ENCODE results near the gene ZNF845. TPM values are rescaled to one million over a fixed set of nuclear protein-coding genes. Genes with fewer than 3 reads are reported as not detected.
A peak's percentile ranks its signal among the peaks of the same experiment; 100 is the strongest.
"Not testable (repeated sequence)": the region's sequence is repeated elsewhere in the genome, so short reads cannot be mapped to it uniquely, and the experiment has no call there.

The ZNF845 gene
- total RNA-seq, 2 donors from 2014 or later, result 6.6 to 6.7 TPM

DNA sequence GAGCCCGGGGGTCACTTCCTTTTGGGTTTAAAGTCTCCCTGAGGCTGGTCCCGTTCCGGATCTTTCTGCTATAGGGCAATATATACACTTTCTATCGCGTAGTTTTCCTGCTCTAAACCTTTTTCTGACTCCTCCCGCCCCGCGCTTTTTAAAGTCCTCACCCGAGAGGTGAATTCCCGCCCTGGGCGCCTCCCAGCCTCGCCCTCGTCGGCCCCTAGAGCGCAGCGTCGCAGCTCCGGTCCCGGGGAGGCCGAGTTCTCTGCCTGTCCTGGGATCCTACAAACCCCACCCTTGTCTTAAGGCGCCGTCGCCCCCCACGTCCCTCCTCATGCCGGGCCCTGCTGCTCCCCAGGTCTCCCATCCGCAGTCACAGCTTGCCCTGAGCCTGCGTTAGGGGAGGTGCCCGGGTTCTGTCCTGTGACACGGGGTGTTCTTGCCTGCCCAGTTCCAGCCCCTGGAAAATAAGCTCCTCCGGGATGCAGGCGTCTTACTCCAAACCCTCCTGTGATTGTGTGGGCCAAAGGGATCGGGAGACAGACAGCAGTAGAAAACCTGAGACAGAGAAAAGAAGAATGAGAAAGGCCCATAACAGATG, 32.4 kb downstream of the ZNF845 start:
- no peak for DNase-seq (ENCODE audit: low spot score)
- intact Hi-C loops (cut with DNase I), result loop anchor here in 1 of 2 donors (2.0 kb wide), 1 partner anchor 27 kb away; no protein-coding TSS in a partner anchor

DNA sequence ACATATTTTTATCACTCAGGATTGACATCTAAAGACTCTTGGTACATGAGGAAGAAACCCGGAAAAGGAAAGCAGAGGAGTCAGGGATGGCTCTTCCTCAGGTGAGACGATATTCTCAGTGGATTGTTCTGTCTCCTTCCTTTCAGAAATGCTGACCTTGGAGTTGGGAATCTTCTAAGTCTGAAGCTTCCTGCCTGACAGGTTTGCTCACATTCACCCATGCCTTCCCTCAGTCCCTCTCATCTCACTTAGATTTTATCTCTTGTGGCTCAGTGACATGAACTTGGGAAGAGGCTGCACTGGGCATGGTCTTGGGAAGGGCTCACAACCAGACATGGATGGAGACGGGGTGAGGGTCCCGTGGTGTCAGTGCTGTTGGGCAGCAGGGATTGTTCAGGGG, 38.6 kb downstream of the ZNF845 start:
- intact Hi-C loops (cut with DNase I), result no loop called here
- no peak for DNase-seq (ENCODE audit: low spot score)

DNA sequence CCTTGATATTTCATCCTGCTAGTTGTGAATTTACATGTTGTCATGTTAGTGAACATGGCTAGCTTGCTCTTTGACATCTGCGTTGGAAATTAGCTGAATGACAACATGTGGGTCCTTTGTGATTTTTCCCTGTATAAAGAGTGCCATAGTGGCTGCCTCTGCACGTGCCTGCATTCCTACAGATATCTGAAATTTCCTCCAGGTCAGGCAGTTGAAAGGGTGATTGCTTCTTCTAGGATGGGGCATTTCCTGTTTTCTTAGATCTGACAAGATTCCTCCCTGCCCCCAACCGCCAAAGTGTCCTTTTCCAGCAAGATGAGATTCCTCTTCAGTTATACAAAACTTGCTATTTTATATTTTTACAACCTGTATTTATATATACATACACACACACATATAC, 40.7 kb downstream of the ZNF845 start:
- intact Hi-C loops (cut with DNase I), result no loop called here

DNA sequence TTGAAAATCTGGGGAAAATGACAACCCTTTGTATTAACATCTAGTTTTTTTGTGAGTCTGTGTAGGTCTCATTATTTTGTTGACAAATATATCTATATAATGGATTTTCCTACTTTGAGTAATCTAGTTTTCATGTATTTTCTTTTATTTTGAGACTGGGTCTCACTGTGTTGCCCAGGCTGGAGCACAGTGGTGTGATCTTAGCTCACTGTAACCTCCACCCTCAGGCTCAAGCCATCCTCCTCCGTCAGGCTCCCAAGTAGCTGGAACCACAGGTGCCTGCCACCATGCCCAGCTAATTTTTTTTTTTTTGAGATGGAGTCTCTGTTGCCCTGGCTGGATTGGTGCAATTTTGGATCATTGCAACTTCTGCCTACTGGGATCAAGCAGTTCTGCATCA, 41.2 kb downstream of the ZNF845 start:
- intact Hi-C loops (cut with DNase I), result no loop called here
- no peak for DNase-seq (ENCODE audit: low spot score)

More for the DNA sequence above, 40.7 kb downstream of the ZNF845 start:
- DNase-seq (ENCODE audit: low spot score), result no peak

DNA sequence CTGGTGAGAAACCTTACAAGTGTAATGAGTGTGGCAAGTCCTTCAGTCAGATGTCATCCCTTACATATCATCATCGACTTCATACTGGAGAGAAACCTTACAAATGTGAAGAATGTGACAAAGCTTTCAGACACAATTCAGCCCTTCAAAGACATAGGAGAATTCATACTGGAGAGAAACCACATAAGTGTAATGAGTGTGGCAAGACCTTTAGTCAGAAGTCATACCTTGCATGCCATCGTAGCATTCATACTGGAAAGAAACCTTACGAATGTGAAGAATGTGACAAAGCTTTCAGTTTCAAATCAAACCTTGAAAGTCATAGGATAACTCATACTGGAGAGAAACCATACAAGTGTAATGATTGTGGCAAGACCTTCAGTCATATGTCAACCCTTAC, 47.8 kb downstream of the ZNF845 start:
- intact Hi-C loops (cut with DNase I), result no loop called here
- no peak for DNase-seq (ENCODE audit: low spot score)

DNA sequence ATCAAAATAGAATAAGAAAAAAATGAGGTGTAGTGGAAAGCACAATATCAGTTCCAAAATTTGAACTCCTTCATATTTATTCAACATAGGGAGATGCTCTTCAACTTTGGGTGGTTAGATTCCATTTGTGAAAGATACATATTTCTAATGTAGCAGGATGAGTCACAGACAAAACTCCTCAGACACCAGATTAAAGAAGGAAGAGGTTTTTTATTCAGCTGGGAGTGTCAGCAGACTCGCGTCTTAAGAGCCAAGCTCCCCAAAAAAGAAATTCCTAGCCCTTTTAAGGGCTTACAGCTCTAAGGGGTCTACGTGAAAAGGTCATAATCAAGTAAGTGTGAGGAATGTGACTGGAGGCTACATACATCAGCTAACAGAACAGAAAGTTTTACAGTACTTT, 54.6 kb downstream of the ZNF845 start:
- intact Hi-C loops (cut with DNase I), result no loop called here
- DNase-seq (ENCODE audit: low spot score), result no peak

DNA sequence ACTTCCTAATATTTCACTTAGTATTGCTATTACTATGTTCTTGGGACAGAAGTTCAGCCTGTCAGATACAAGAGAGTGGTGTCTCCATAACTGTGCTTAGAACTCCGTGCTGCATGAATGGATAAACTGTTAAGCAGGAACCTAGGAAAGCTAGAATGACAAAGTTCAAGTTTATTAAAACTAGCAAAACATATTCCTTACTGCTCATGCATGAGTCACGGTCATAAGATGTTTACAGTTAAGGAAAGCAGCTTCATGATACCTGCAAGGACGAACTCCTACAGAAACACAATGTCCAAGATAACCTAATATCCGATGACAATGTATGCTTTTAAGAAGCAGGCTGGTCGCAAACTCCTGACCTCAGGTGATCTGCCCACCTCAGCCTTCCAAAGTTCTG, 55.4 kb downstream of the ZNF845 start:
- DNase-seq (ENCODE audit: low spot score), result no peak
- intact Hi-C loops (cut with DNase I), result no loop called here

DNA sequence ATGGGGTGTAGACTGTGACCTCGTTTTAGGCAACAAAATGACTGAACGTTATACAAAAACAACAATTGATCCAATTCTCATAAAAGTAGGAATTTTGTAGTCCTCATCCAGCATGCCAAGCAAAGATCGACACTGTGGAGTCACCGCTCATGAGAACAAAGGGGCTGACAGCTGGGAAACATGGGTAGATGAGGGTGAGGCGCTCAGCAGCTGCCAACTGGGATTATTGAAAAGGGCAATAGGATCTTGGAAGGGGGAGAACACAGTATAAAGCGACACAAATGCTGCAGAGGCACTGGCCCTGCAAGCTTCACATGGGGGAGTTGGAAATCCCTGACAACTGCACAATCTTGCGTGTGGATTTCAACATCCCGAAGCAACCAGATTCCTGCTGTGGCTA, 56.0 kb downstream of the ZNF845 start:
- intact Hi-C loops (cut with DNase I), result no loop called here
- DNase-seq (ENCODE audit: low spot score), result no peak

DNA sequence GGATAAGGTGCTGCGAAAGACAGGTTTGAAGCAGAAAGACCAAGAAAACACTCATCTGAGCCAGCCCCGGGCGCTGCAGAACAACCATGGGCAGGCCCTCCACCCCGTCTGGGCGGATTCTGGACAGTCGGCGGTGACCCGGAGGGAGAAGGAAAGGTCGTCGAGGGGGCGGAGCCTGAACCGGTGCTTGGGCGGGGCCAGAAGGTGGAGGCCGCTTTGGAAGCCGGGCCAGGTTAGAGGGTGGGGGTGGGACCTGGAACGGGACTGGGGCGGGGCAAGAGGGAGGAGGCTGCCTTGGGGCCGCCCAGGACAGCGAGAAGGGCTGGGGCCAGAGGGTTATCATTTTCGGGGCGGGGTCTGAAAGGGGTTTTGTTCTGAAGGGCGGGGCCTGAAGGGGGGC, 56.4 kb downstream of the ZNF845 start:
- DNase-seq (ENCODE audit: low spot score), result no peak
- intact Hi-C loops (cut with DNase I), result no loop called here

DNA sequence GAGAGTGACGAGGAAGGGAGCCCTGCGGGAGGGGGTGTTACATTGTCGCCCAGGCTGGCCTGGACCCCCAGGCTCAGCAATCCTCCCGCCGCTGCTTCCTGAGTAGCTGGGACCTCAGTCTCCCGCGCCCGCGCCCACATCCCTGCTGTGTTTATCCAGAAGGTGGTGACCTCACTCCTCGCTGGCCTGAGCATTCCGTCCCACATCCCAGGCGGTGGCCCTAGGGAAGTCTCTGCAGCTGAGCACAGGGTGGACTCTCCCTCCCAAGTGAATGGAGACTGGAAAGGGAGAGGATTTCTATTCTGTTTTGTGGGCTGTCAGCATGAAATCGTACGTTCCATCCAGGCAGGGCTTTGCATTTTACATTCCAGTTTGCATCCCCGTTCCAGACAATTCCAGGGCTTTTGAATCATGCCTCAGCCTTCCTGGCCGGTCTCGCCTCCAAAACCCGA, 61.0 kb downstream of the ZNF845 start:
- intact Hi-C loops (cut with DNase I), result no loop called here
- DNase-seq (ENCODE audit: low spot score), result peak; percentile 83

DNA sequence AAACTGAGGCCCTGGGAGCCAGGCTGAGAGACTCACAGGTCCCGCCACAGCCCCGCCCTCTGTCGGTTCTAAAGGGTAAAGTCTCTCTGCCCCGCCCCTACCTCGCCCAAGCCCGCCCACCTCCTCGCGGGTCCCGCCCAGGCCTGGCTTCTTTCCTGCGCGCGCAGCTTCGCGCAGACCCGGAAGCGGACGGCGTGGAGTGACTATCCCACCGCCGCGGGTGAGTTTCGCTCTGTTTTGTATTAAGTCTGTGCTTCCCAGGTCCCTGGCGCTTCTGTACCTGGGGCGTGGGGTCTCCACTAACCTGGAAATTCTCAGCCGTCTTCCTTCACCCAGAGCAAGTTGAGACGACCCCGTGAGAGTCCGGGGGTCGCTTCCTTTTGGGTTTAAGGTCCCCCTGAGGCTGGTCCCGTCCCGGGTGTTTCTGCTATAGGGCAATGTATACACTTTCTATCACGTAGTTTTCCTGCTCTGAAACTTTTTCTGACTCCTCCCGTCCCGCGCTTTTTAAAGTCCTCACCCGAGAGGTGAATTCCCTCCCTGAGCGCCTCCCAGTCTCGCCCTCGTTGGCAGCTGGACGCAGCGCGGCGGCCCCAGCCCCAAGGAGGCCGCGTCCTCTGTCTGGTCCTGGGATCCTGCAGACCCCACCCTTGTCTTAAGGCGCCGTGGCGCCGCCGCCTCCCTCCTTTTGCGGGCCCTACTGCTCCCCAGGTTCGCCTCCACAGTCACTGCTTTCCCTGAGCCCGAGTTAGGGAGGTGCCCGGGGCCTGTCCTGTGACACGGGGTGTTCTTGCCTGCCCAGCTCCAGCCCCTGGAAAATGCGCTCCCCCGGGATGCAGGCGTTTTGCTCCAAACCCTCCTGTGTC, 61.7 kb downstream of the ZNF845 start, which contains the start of gene ZNF765:
ZNF765 (plus strand) TSS at position 176 of the 866 bp plus-strand sequence. CDS start 2,867 bp downstream, outside the sequence.
- intact Hi-C loops (cut with DNase I), result no loop called here
- peak; percentile 99 for DNase-seq (ENCODE audit: low spot score)

DNA sequence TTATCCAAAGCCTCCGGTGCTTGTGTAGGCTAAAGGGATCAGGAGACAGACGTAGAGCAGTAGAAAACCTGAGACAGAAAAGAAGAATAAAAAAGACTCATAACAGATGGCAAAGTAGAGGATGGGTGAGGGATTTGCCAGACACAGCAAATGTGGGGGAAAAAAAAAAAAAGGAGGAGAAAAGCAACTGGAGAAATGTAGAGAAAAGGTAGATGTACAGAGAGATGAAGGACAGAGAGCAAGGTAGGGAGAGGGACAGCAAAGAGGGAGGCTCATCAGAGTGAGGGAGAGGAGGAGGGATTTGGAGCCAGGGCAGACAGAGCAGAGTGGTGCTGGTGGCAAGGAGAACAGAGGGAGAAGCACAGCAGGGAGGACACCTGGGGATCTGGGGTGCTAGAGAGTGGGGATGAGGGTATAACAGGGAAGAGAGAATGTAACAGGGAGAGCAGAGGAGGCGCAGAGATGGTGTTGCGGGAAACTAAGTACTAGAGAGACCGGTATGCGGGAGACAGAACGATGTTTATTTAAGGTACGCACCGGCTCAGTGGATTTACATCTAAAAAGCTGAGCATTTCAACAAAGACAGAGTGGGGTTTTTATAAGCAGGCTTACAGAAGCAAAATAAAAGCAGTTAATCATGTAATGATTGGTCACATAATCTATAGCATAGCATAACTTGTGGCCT, 62.4 kb downstream of the ZNF845 start:
- intact Hi-C loops (cut with DNase I); DNase-seq (ENCODE audit: low spot score): not testable (repeated sequence)

DNA sequence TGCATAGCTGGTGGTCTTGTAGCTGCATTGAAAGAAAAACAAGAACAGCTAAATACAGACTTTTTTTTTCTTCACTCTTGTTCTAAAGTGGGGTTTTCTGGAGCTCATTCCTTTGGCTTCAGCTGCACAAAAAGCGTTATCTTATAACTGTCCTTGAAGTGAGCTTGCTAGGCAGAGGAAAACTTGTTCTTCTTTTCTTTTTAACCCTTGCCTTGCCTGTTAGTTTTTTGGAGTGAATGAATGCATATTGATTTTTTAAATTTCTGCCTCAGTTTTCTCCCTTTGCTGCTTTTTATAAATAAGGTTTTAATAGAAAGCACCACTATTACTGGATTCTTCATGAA, 62.9 kb downstream of the ZNF845 start:
- intact Hi-C loops (cut with DNase I), result no loop called here
- no peak for DNase-seq (ENCODE audit: low spot score)

DNA sequence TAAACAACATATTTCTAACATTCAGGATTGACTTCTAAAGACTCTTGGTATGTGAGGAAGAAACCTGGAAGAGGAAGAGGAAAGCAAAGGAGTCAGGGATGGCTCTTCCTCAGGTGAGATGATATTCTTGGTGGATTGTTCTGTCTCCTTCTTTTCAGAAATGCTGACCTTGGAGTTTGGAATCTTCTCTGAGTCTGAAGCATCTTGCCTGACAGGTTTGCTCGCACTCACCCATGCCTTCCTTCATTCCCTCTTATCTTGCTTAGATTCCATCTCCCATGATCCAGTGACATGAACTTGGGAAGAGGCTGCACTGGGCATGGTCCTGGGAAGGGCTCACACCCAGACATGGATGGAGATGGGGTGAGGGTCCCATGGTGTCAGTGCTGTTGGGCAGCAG, 64.4 kb downstream of the ZNF845 start:
- DNase-seq (ENCODE audit: low spot score); intact Hi-C loops (cut with DNase I): not testable (repeated sequence)

Other genes starting within 250 kb of the ZNF845 start
- gene ZNF160, start 230.3 kb upstream of the ZNF845 start, total RNA-seq, result 10 to 100 TPM; 23.1 to 26.2 TPM
- gene ZNF415, start 200.8 kb upstream of the ZNF845 start, total RNA-seq, result 10 to 100 TPM in 1 of 2 donors, 1 to 10 TPM in 1; 9.1 to 11.8 TPM
- 10 to 100 TPM; 11.5 to 14.1 TPM for gene ZNF347, start 174.7 kb upstream of the ZNF845 start, total RNA-seq
- gene ZNF665, start 140.4 kb upstream of the ZNF845 start, total RNA-seq, result 1 to 10 TPM; 3.5 to 5.4 TPM
- gene ZNF677, start 78.9 kb upstream of the ZNF845 start, total RNA-seq, result 10 to 100 TPM; 18.6 to 19.0 TPM
- not detected for gene VN1R2, start 75.5 kb upstream of the ZNF845 start, total RNA-seq
- gene VN1R4, start 66.0 kb upstream of the ZNF845 start, total RNA-seq, result not detected
- gene ZNF525, start 32.0 kb downstream of the ZNF845 start, total RNA-seq, result 10 to 100 TPM; 10.7 to 13.5 TPM
- 10 to 100 TPM in 1 of 2 donors, 1 to 10 TPM in 1; 9.3 to 10.6 TPM for gene ZNF765, start 61.4 kb downstream of the ZNF845 start, total RNA-seq
- gene ZNF761, start 98.2 kb downstream of the ZNF845 start, total RNA-seq, result 1 to 10 TPM; 9.6 to 9.9 TPM
- gene ZNF813, start 134.0 kb downstream of the ZNF845 start, total RNA-seq, result 1 to 10 TPM; 2.5 to 2.9 TPM
- gene ZNF331, start 204.4 kb downstream of the ZNF845 start, total RNA-seq, result 10 to 100 TPM; 21.5 to 45.7 TPM

All from posterior vena cava (tissue), 2 donors.